H1 (cell line): ENCODE data around the gene PGLYRP2. TPM values are rescaled to one million over a fixed set of nuclear protein-coding genes. Genes with fewer than 3 reads are reported as not detected.

Experiments
- CTCF ChIA-PET: fragments of 300-600 bp; sonication (Branson Sonifier 250); formaldehyde crosslinking; loops from one replicate; lab custom pipeline; 2021; ENCODE audit not compliant: partially characterized antibody; lab: Charles Lee
- POLR2A ChIA-PET: fragments of 300-600 bp; sonication (Branson Sonifier 250); formaldehyde crosslinking; loops from one replicate; lab custom pipeline; 2021; ENCODE audit warnings: inconsistent platforms; ENCODE audit not compliant: partially characterized antibody; lab: Charles Lee
- DNase-seq, 2 experiments: peaks; one replicate each; pipeline versions ENCODE4 v3.0.0 to v3.0.0-alpha.2; 2010 to 2022; ENCODE audit warnings: low spot score in 2 of 2, low read depth in 1 of 2, mixed read lengths in 1 of 2
- FAIRE-seq: peaks from 2 replicates; lab custom pipeline; 2011; peaks lifted over from hg19 to GRCh38; lab: Jason Lieb, UNC
- H2AFZ ChIP-seq: 2 replicates; pipeline ENCODE4 v1.8.1; 2012; ENCODE audit warnings: low read length, inconsistent platforms
- H2AK5ac ChIP-seq: 2 replicates; pipeline ENCODE4 v1.6.1; 2013; ENCODE audit warnings: low read depth, low read length
- H2BK120ac ChIP-seq: replicated peaks from 2 replicates; pipeline ENCODE3; 2013; ENCODE audit warnings: low read depth, low read length, inconsistent platforms
- H2BK12ac ChIP-seq: 2 replicates; pipeline ENCODE4 v1.6.1; 2013; ENCODE audit warnings: low read depth, low read length
- H2BK15ac ChIP-seq: 2 replicates; pipeline ENCODE4 v1.6.1; 2013; ENCODE audit warnings: low read length
- H2BK20ac ChIP-seq: 2 replicates; pipeline ENCODE4 v1.6.1; 2013; ENCODE audit warnings: low read length
- H2BK5ac ChIP-seq: 2 replicates; pipeline ENCODE4 v1.6.1; 2013; ENCODE audit warnings: low read depth, low read length
- H3K14ac ChIP-seq: 2 replicates; pipeline ENCODE4 v1.6.1; 2013; ENCODE audit warnings: inconsistent platforms; ENCODE audit not compliant: insufficient read length
- H3K18ac ChIP-seq: 2 replicates; pipeline ENCODE4 v1.6.1; 2013; ENCODE audit warnings: low read length; ENCODE audit errors: extremely low read depth
- H3K23ac ChIP-seq: 2 replicates; pipeline ENCODE4 v1.6.1; 2013; ENCODE audit warnings: inconsistent platforms; ENCODE audit not compliant: insufficient read length
- H3K23me2 ChIP-seq: 2 replicates; pipeline ENCODE4 v1.6.1; 2013; ENCODE audit warnings: low read depth, low read length
- H3K27ac ChIP-seq: 2 replicates; pipeline ENCODE4 v1.6.1; 2011; ENCODE audit warnings: low read depth, low read length, inconsistent platforms
- H3K27me3 ChIP-seq, 4 experiments: replicated peaks in 1 of 4; 1 replicate in 1 of 4; 2 replicates in 3 of 4; pipeline versions ENCODE4 v1.6.1 to v1.8.1; 2011 to 2013; ENCODE audit warnings: low read length in 3 of 4, mild to moderate bottlenecking in 3 of 4, inconsistent platforms in 2 of 4, mixed read lengths in 2 of 4, moderate library complexity in 1 of 4; ENCODE audit not compliant: control insufficient read depth in 3 of 4, insufficient read depth in 3 of 4; ENCODE audit errors: extremely low read depth in 1 of 4
- H3K36me3 ChIP-seq, 4 experiments: 2 replicates each; pipeline versions ENCODE4 v1.6.1 to v1.8.1; 2011 to 2013; ENCODE audit warnings: mild to moderate bottlenecking in 4 of 4, low read length in 3 of 4, moderate library complexity in 2 of 4, control low read depth in 1 of 4, inconsistent platforms in 1 of 4; ENCODE audit not compliant: insufficient read depth in 4 of 4, control insufficient read depth in 2 of 4
- H3K4ac ChIP-seq: replicated peaks from 2 replicates; pipeline ENCODE3; 2013; ENCODE audit warnings: low read length, low read depth, mixed read lengths, inconsistent platforms; ENCODE audit not compliant: insufficient read length
- H3K4me1 ChIP-seq, 4 experiments: replicated peaks in 1 of 4; 1 replicate in 1 of 4; 2 replicates in 3 of 4; pipeline versions ENCODE4 v1.6.1 to v1.8.1; 2011 to 2013; ENCODE audit warnings: low read length in 3 of 4, inconsistent platforms in 2 of 4, mixed read lengths in 1 of 4; ENCODE audit not compliant: insufficient read depth in 4 of 4, control insufficient read depth in 3 of 4
- H3K4me2 ChIP-seq, 2 experiments: 2 replicates each; pipeline versions ENCODE4 v1.6.1 to v1.8.1; 2011 to 2013; ENCODE audit warnings: low read depth in 2 of 2, low read length in 2 of 2, control low read depth in 1 of 2, inconsistent platforms in 1 of 2, mild to moderate bottlenecking in 1 of 2; ENCODE audit not compliant: insufficient read depth in 1 of 2
- H3K4me3 ChIP-seq, 4 experiments: fragments of 200-600, 300-600 bp in 1 of 4; sonication (generic), shearing (Covaris generic), sonication (Bioruptor Twin) in 1 of 4; 2 replicates each; pipeline versions ENCODE4 v1.5.1 to v1.8.1; 2011 to 2016; ENCODE audit warnings: low read length in 4 of 4, low read depth in 3 of 4, control low read depth in 2 of 4, inconsistent platforms in 2 of 4, mild to moderate bottlenecking in 2 of 4, mixed read lengths in 1 of 4, moderate library complexity in 1 of 4; ENCODE audit not compliant: insufficient read depth in 2 of 4; ENCODE audit errors: extremely low read depth in 1 of 4
- H3K56ac ChIP-seq: replicated peaks from 2 replicates; pipeline ENCODE3; 2013; ENCODE audit warnings: low read depth, mild to moderate bottlenecking, mixed read lengths, low read length, inconsistent platforms; ENCODE audit not compliant: insufficient read length
- H3K79me1 ChIP-seq: 2 replicates; pipeline ENCODE4 v1.6.1; 2013; ENCODE audit warnings: low read depth, low read length, control low read depth
- H3K79me2 ChIP-seq, 2 experiments: 2 replicates each; pipeline versions ENCODE4 v1.6.1 to v1.8.1; 2012 to 2013; ENCODE audit warnings: low read length in 2 of 2, mild to moderate bottlenecking in 2 of 2, inconsistent platforms in 1 of 2; ENCODE audit not compliant: insufficient read depth in 2 of 2, control insufficient read depth in 1 of 2
- H3K9ac ChIP-seq, 4 experiments: replicated peaks in 1 of 4; 1 replicate in 1 of 4; 2 replicates in 3 of 4; pipeline versions ENCODE4 v1.6.1 to v1.8.1; 2011 to 2013; ENCODE audit warnings: low read depth in 3 of 4, low read length in 3 of 4, control low read depth in 2 of 4, mild to moderate bottlenecking in 2 of 4, moderate library complexity in 2 of 4, inconsistent platforms in 1 of 4; ENCODE audit errors: extremely low read depth in 1 of 4
- H3K9me3 ChIP-seq, 2 experiments: 2 replicates each; pipeline versions ENCODE4 v1.6.1 to v1.8.1; 2012 to 2013; ENCODE audit warnings: mild to moderate bottlenecking in 2 of 2, moderate library complexity in 2 of 2, control low read depth in 1 of 2, inconsistent platforms in 1 of 2, low read depth in 1 of 2, low read length in 1 of 2, mixed read lengths in 1 of 2; ENCODE audit not compliant: insufficient read depth in 2 of 2
- H4K20me1 ChIP-seq, 2 experiments: replicated peaks in 1 of 2; 2 replicates each; pipeline versions ENCODE3 to v1.8.1; 2011 to 2013; ENCODE audit warnings: inconsistent platforms in 2 of 2, low read length in 2 of 2, mild to moderate bottlenecking in 1 of 2; ENCODE audit not compliant: insufficient read depth in 2 of 2, control insufficient read depth in 1 of 2
- H4K5ac ChIP-seq: 2 replicates; pipeline ENCODE4 v1.6.1; 2013; ENCODE audit warnings: low read length, low read depth, mixed read lengths, inconsistent platforms; ENCODE audit not compliant: insufficient read length
- H4K8ac ChIP-seq: 2 replicates; pipeline ENCODE4 v1.8.0; 2013; ENCODE audit warnings: mild to moderate bottlenecking, moderate library complexity, low read length, inconsistent platforms; ENCODE audit not compliant: insufficient read depth; ENCODE audit errors: extremely low read depth
- H4K91ac ChIP-seq: replicated peaks from 2 replicates; pipeline ENCODE3; 2013; ENCODE audit warnings: low read length, mixed read lengths, inconsistent platforms; ENCODE audit not compliant: insufficient read length
- ASH2L ChIP-seq: fragments of 200-600, 300-600 bp; sonication (generic); IDR thresholded peaks from one replicate; pipeline ENCODE4 v1.7.1; 2017; ENCODE audit warnings: low read length
- CBX5 ChIP-seq: fragments of 300-800, 300-1000 bp; sonication (generic); IDR thresholded peaks from 2 replicates; pipeline ENCODE4 v1.7.1; 2016; ENCODE audit warnings: antibody characterized with exemption, low read length, low read depth
- CHD2 ChIP-seq: IDR thresholded peaks from 2 replicates; pipeline ENCODE4 v1.6.1; 2012; ENCODE audit warnings: low read length, improper control_type of control experiment
- EGR1 ChIP-seq: IDR thresholded peaks from 2 replicates; pipeline ENCODE4 v1.6.1; 2011; ENCODE audit warnings: low read depth, low read length, borderline replicate concordance
- FOSL1 ChIP-seq: IDR thresholded peaks from 2 replicates; pipeline ENCODE4 v1.6.1; 2011; ENCODE audit warnings: mild to moderate bottlenecking, low read depth, low read length, moderate library complexity; ENCODE audit not compliant: insufficient read depth
- JUN ChIP-seq: IDR thresholded peaks from 2 replicates; pipeline ENCODE4 v1.6.1; 2011; ENCODE audit warnings: low read depth, mild to moderate bottlenecking, improper control_type of control experiment, low read length
- KDM4A ChIP-seq: IDR thresholded peaks from one replicate; pipeline ENCODE4 v1.7.1; 2012; ENCODE audit warnings: low read depth, mild to moderate bottlenecking, moderate library complexity, low read length, inconsistent platforms; ENCODE audit not compliant: severe bottlenecking
- POLR2A ChIP-seq, 2 experiments: IDR thresholded peaks; 1 replicate in 1 of 2; 2 replicates in 1 of 2; pipeline ENCODE4 v1.6.1; 2011; ENCODE audit warnings: low read depth in 2 of 2, low read length in 2 of 2, mild to moderate bottlenecking in 2 of 2; ENCODE audit errors: control extremely low read depth in 1 of 2
- RXRA ChIP-seq: IDR thresholded peaks from 2 replicates; pipeline ENCODE4 v1.6.1; 2011; ENCODE audit warnings: low read depth, mild to moderate bottlenecking, low read length, moderate library complexity; ENCODE audit not compliant: insufficient read depth
- SAP30 ChIP-seq: fragments of 300-600 bp; sonication (generic); IDR thresholded peaks from 2 replicates; pipeline ENCODE4 v1.7.1; 2012; ENCODE audit warnings: low read length, moderate library complexity, mild to moderate bottlenecking, inconsistent platforms; ENCODE audit not compliant: insufficient read depth, insufficient replicate concordance
- SP4 ChIP-seq: IDR thresholded peaks from 2 replicates; pipeline ENCODE4 v1.6.1; 2012; ENCODE audit warnings: low read length, inconsistent platforms
- TAF1 ChIP-seq: IDR thresholded peaks from 2 replicates; pipeline ENCODE4 v1.6.1; 2011; ENCODE audit warnings: mild to moderate bottlenecking, low read depth, low read length
- TBP ChIP-seq: IDR thresholded peaks from 2 replicates; pipeline ENCODE4 v1.6.1; 2011; ENCODE audit warnings: low read depth, low read length, improper control_type of control experiment
- ZNF274 ChIP-seq: IDR thresholded peaks from 2 replicates; pipeline ENCODE4 v1.7.0; 2012; ENCODE audit warnings: low read length, borderline replicate concordance; ENCODE audit errors: extremely low read depth
- WGBS, 2 experiments: shearing (Covaris generic) in 1 of 2; methylation state at CpG; one replicate each; pipeline versions ENCODE4 v1.1.6 to v1.1.7; 2013 to 2015; ENCODE audit warnings: low lambda C conversion rate in 2 of 2, mixed read lengths in 2 of 2, inconsistent platforms in 1 of 2, low coverage in 1 of 2, missing lambda C conversion rate in 1 of 2; ENCODE audit not compliant: insufficient replicate concordance in 2 of 2, insufficient coverage in 1 of 2, insufficient read length in 1 of 2; ENCODE audit errors: extremely low coverage in 1 of 2, missing lambda C conversion rate in 1 of 2; 5-methylcytosine and 5-hydroxymethylcytosine counted together
- polyA plus RNA-seq, 7 experiments: library from polyadenylated mRNA; depleted of rRNA in 3 of 7; stranded (reverse) in 5 of 7; unstranded in 2 of 7; fragments of >200 nt in 5 of 7; fragments of 200-250 nt in 2 of 7; gene quantifications; 1 replicate in 5 of 7; 2 replicates in 1 of 7; 4 replicates in 1 of 7; pipeline versions ENCODE4 v1.2.1 to v1.2.3, GENCODE V29; 2011 to 2013; ENCODE audit warnings: missing spikeins in 2 of 7, mixed read lengths in 2 of 7
- total RNA-seq: library from RNA; stranded (reverse); fragmentation: NEBNext Ultra II Directional; extraction: Animal tissue kit (Norgen Biotek cat#: 25700); gene quantifications from 2 replicates; pipeline ENCODE4 v1.2.1, GENCODE V29; 2021

Gene PGLYRP2
- total and polyA plus RNA-seq, 2 of the 8 experiments (the other 6 are each of a cell fraction or from before 2014, with no cell fraction given) = not detected

- Histone ChIP-seq H2BK120ac (no peak overlapping the region), H3K27ac (no peak overlapping the region), H2AK5ac (no peak overlapping the region), H2AFZ (no peak overlapping the region), H4K5ac (no peak overlapping the region), H2BK15ac (no peak overlapping the region), H3K79me2 (no peaks in the 10 kb centered on the region), H3K56ac (no peak overlapping the region), H3K4ac (no peak overlapping the region), H3K23me2 (no peaks in the 10 kb centered on the region), H3K14ac (no peak overlapping the region), H3K23ac (no peak overlapping the region), H2BK5ac (no peak overlapping the region), H3K4me1 (no peaks in the 10 kb centered on the region), H3K79me1 (no peaks in the 10 kb centered on the region), H3K4me2 (no peak overlapping the region), H4K20me1 (no peaks in the 10 kb centered on the region), H4K8ac (no peak overlapping the region), H2BK20ac (no peak overlapping the region), H4K91ac (no peak overlapping the region), H3K4me3 (no peak overlapping the region), H3K9ac (no peak overlapping the region), H3K18ac (no peak overlapping the region), H2BK12ac (no peak overlapping the region), H3K27me3 (no peaks in the 10 kb centered on the region), H3K36me3 (no peaks in the 10 kb centered on the region), H3K9me3 (peaks cover 42 to 70% of the 10 kb centered on the region in 2 experiments)
- DNase-seq (no peak), FAIRE-seq (no peak)
- TF ChIP-seq SAP30 = no peak
- TF ChIP-seq EGR1 = no peak
- TF ChIP-seq KDM4A = no peak
- TF ChIP-seq CBX5 = no peak
- no peak for TF ChIP-seq ASH2L
- TF ChIP-seq TBP = no peak
- TF ChIP-seq FOSL1 = no peak
- no peak for TF ChIP-seq JUN
- no peak for TF ChIP-seq RXRA
- TF ChIP-seq TAF1 = no peak
- no peak for TF ChIP-seq SP4
- no peak for TF ChIP-seq CHD2
- no peak for TF ChIP-seq POLR2A (IDR thresholded peaks at IDR 0.05; ENCODE audit: control extremely low read depth in 1 of 2, low read depth in 2 of 2, low read length in 2 of 2)
- TF ChIP-seq ZNF274 = no peak
- ChIA-PET CTCF (no interaction called here), POLR2A (no interaction called here)
- 80% methylated on average over 6 of the region's 6 CpGs; no CpG with 5 or more reads in 1 of the 2 experiments for WGBS, 2 experiments
Observed at GRCh38 chr19:15519433-15519976, 40.2 kb upstream of the PGLYRP2 start.
